Aorta (tissue), 5 donors: ENCODE data around the gene RUSC2. TPM values are rescaled to one million over a fixed set of nuclear protein-coding genes. Genes with fewer than 3 reads are reported as not detected.

Source experiments
- ATAC-seq: fragments of 200-7000 bp; cut with Tn5 transposase; one replicate; pipeline ENCODE4 v1.9.1; 2022; ENCODE audit warnings: moderate library complexity; ENCODE audit not compliant: low FRiP score
- DNase-seq, 2 donors: peaks; one replicate each; pipeline ENCODE4 v3.0.0-alpha.2; 2020
- H3K27ac ChIP-seq, 2 donors: one replicate each; pipeline ENCODE4 v1.5.1; 2013; ENCODE audit warnings: low read length in 2 of 2, mild to moderate bottlenecking in 2 of 2, moderate library complexity in 2 of 2, control low read depth in 1 of 2, inconsistent platforms in 1 of 2, low read depth in 1 of 2
- H3K27me3 ChIP-seq, 2 donors: one replicate each; pipeline ENCODE4 v1.6.1; 2013; ENCODE audit warnings: control low read depth in 1 of 2, low read length in 1 of 2, mild to moderate bottlenecking in 1 of 2, moderate library complexity in 1 of 2; ENCODE audit not compliant: insufficient read depth in 2 of 2, control insufficient read depth in 1 of 2
- H3K36me3 ChIP-seq, 2 donors: one replicate each; pipeline ENCODE4 v1.6.1; 2013; ENCODE audit warnings: control low read depth in 1 of 2, low read length in 1 of 2, mild to moderate bottlenecking in 1 of 2; ENCODE audit not compliant: insufficient read depth in 2 of 2, control insufficient read depth in 1 of 2
- H3K4me1 ChIP-seq, 2 donors: one replicate each; pipeline ENCODE4 v1.6.1; 2013; ENCODE audit warnings: low read length in 2 of 2, control low read depth in 1 of 2, mild to moderate bottlenecking in 1 of 2, moderate library complexity in 1 of 2; ENCODE audit not compliant: insufficient read depth in 2 of 2, control insufficient read depth in 1 of 2
- H3K4me3 ChIP-seq, 2 donors: one replicate each; pipeline ENCODE4 v1.5.1; 2013; ENCODE audit warnings: low read length in 2 of 2, control low read depth in 1 of 2, mild to moderate bottlenecking in 1 of 2
- H3K9me3 ChIP-seq: one replicate; pipeline ENCODE4 v1.6.1; 2013; ENCODE audit warnings: mild to moderate bottlenecking, low read length; ENCODE audit not compliant: control insufficient read depth
- WGBS, 2 donors: extraction: QIAGEN DNeasy Blood & Tissue Kit; methylation state at CpG; one replicate each; pipeline ENCODE4 v1.1.7; 2013; 5-methylcytosine and 5-hydroxymethylcytosine counted together
- intact Hi-C, 2 donors: fragments of 100-400 bp; cut with DNase I; formaldehyde crosslinking; loops; one replicate each; pipeline versions ENCODE4 v1.14.2 to v1.15.0; 2022
- long read RNA-seq, 2 donors: library from polyadenylated mRNA; unstranded; transcript quantifications; one replicate each; pipeline ENCODE4 v2.0.0, GENCODE V29; 2020 to 2021
- polyA plus RNA-seq, 2 donors: library from polyadenylated mRNA; stranded (reverse); fragments of 200-250 nt; gene quantifications; one replicate each; pipeline ENCODE4 v1.2.3, GENCODE V29; 2013
- total RNA-seq, 2 donors: library from RNA; stranded (reverse); fragmentation: NEBNext Ultra II Directional; extraction: Animal tissue kit (Norgen Biotek cat#: 25700); gene quantifications; one replicate each; pipeline ENCODE4 v1.2.1, GENCODE V29; 2021
- donor health status: healthy with polysubstance abuse.
- donor health status: Bipolar disorder and iron deficiency.
- donor health status: DM: no; HTN: no; CAD: no.
- donor health status: DM: no; HTN: no; CAD: no.
- donor health status: DM: yes; HTN: yes; CAD: no.

RUSC2 gene, protein sequence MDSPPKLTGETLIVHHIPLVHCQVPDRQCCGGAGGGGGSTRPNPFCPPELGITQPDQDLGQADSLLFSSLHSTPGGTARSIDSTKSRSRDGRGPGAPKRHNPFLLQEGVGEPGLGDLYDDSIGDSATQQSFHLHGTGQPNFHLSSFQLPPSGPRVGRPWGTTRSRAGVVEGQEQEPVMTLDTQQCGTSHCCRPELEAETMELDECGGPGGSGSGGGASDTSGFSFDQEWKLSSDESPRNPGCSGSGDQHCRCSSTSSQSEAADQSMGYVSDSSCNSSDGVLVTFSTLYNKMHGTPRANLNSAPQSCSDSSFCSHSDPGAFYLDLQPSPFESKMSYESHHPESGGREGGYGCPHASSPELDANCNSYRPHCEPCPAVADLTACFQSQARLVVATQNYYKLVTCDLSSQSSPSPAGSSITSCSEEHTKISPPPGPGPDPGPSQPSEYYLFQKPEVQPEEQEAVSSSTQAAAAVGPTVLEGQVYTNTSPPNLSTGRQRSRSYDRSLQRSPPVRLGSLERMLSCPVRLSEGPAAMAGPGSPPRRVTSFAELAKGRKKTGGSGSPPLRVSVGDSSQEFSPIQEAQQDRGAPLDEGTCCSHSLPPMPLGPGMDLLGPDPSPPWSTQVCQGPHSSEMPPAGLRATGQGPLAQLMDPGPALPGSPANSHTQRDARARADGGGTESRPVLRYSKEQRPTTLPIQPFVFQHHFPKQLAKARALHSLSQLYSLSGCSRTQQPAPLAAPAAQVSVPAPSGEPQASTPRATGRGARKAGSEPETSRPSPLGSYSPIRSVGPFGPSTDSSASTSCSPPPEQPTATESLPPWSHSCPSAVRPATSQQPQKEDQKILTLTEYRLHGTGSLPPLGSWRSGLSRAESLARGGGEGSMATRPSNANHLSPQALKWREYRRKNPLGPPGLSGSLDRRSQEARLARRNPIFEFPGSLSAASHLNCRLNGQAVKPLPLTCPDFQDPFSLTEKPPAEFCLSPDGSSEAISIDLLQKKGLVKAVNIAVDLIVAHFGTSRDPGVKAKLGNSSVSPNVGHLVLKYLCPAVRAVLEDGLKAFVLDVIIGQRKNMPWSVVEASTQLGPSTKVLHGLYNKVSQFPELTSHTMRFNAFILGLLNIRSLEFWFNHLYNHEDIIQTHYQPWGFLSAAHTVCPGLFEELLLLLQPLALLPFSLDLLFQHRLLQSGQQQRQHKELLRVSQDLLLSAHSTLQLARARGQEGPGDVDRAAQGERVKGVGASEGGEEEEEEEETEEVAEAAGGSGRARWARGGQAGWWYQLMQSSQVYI (N-terminal part only)
- total RNA-seq (100 to 1,000 TPM in 1 of 2 donors, 10 to 100 TPM in 1; 65.8 to 112 TPM), polyA plus RNA-seq (10 to 100 TPM; 11.0 to 58.3 TPM)
- long read RNA-seq, donor 1, full-length matches to known transcripts, result 1 of 54 reads
- long read RNA-seq, donor 1, partial matches to known transcripts, result 30 of 54 reads
- long read RNA-seq, donor 1, other reads (novel, unspliced or antisense), result 23 of 54 reads
- long read RNA-seq, donor 2, partial matches to known transcripts, result 14 of 23 reads
- long read RNA-seq, donor 2, other reads (novel, unspliced or antisense), result 9 of 23 reads

DNA sequence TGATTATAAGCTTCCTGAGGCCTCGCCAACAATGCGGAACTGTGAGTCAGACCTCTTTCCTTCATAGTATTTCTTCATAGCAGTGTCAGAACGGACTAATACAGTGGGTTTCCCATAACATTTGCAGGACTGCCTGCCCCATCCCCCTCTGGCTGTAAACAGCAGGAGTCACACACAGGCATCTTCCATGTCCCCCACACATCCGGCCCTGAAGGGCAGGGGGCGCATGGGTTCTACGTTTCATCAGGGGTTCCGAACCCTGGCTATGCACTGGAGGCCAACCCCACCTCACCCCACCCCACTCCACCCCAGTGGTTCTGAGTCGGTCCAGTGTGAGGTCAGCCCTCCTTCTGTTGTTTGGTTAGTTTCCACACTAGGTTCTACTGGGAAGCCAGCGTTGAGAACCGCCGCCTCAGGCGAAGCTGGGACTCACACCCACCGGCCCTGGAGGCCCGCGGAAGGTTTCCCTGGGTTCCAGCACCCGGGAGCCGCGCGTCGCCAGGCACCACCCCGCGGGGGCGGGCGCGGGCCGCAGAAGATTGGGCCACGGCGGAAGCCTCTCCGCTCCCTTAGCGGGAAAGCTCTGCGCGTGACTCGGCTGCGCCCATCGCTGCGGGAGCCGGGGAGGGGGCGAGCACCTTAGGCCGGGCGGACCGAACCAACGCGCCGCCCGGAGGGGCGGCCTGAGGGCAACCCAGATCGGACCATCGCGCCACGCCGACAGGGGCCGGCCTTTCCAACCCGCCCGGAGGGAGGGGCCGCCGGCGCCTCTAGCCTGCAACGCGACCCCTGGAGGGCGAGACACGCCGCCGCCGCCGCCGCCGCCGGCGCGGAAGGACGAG, at the start of gene RUSC2:
TSS of gene RUSC2 (plus strand) at position 799 of the 842 bp plus-strand sequence. CDS start 56,411 bp downstream, outside the sequence.
- WGBS, 2 donors, result 1% methylated on average over 67 to 71 of the region's 71 CpGs
- Histone ChIP-seq H3K27me3 (no peaks in the 10 kb centered on the region), H3K36me3 (no peaks in the 10 kb centered on the region), H3K27ac (peak within 1 kb of the TSS; percentile 65 to 89), H3K9me3 (no peaks in the 10 kb centered on the region), H3K4me3 (peak within 1 kb of the TSS; percentile 83 to 87), H3K4me1 (no peaks in the 10 kb centered on the region)
- intact Hi-C loops, result loop anchor here (2.0 to 5.0 kb wide), 3 partner anchors 48 to 113 kb away; no protein-coding TSS in a partner anchor
- peak; percentile 92 for ATAC-seq
- peak; percentile 93 to 96 for DNase-seq

DNA sequence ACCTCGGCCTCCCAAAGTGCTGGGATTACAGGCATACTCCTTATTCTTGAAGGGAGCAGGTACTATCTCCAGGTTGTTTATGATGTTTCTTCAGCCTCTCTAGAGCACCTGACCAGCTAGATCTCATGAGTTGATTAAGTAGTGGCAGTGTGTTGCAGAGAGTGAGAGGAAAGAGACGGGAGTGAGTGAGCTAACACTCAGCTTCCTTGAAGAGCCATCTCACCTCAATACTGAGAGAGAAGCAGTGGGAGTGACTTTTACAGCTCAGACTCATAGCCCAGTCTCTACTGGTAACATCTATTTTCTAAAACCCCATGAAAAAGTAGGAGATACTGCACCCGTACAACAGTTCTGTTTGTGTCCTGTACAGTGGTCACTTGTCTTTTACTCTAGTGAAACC, 43.9 kb upstream of the RUSC2 start:
- H3K4me3 ChIP-seq, result no peak overlapping the region
- no peaks in the 10 kb centered on the region for H3K4me1 ChIP-seq
- no peak overlapping the region for H3K27ac ChIP-seq
- no peaks in the 10 kb centered on the region for H3K27me3 ChIP-seq
- WGBS, 2 donors, result 92 to 96% methylated on average over 3 of the region's 3 CpGs
- intact Hi-C loops, result no loop called here
- no peak for DNase-seq
- H3K36me3 ChIP-seq, result no peaks in the 10 kb centered on the region
- ATAC-seq, result no peak
- H3K9me3 ChIP-seq, result no peaks in the 10 kb centered on the region

GRCh38 chr9:35448496-35448895, 41.4 kb upstream of the RUSC2 start:
- ATAC-seq, result no peak
- Histone ChIP-seq H3K4me1 (no peaks in the 10 kb centered on the region), H3K27ac (no peak overlapping the region), H3K9me3 (no peaks in the 10 kb centered on the region), H3K4me3 (no peak overlapping the region), H3K36me3 (no peaks in the 10 kb centered on the region), H3K27me3 (no peaks in the 10 kb centered on the region)
- intact Hi-C loops, result no loop called here
- DNase-seq, result no peak
- WGBS, 2 donors, result 29 to 44% methylated on average over 1 of the region's 1 CpG

- Histone ChIP-seq H3K4me1 (no peaks in the 10 kb centered on the region), H3K4me3 (no peak overlapping the region), H3K27me3 (no peaks in the 10 kb centered on the region), H3K9me3 (no peaks in the 10 kb centered on the region), H3K27ac (no peak overlapping the region), H3K36me3 (no peaks in the 10 kb centered on the region)
- intact Hi-C loops, result no loop called here
- 85 to 86% methylated on average over 2 of the region's 2 CpGs for WGBS, 2 donors
- DNase-seq, result no peak
- ATAC-seq, result no peak
Measured at GRCh38 chr9:35452481-35452880, 37.4 kb upstream of the RUSC2 start.

- WGBS, 2 donors, result 91 to 93% methylated on average over 2 of the region's 2 CpGs
- no peak for DNase-seq
- Histone ChIP-seq H3K27ac (no peak overlapping the region), H3K9me3 (no peaks in the 10 kb centered on the region), H3K27me3 (no peaks in the 10 kb centered on the region), H3K36me3 (no peaks in the 10 kb centered on the region), H3K4me1 (no peaks in the 10 kb centered on the region), H3K4me3 (no peak overlapping the region)
- no peak for ATAC-seq
- intact Hi-C loops, result no loop called here
Measured at GRCh38 chr9:35453786-35454185, 36.1 kb upstream of the RUSC2 start.

GRCh38 chr9:35464141-35465025, 25.5 kb upstream of the RUSC2 start:
- Histone ChIP-seq H3K9me3 (no peaks in the 10 kb centered on the region), H3K4me1 (no peaks in the 10 kb centered on the region), H3K27me3 (no peaks in the 10 kb centered on the region), H3K36me3 (no peaks in the 10 kb centered on the region), H3K4me3 (no peak overlapping the region), H3K27ac (no peak overlapping the region)
- DNase-seq (no peak), ATAC-seq (peak; percentile 22)
- 20 to 35% methylated on average over 2 of the region's 2 CpGs for WGBS, 2 donors
- intact Hi-C loops, result no loop called here

DNA sequence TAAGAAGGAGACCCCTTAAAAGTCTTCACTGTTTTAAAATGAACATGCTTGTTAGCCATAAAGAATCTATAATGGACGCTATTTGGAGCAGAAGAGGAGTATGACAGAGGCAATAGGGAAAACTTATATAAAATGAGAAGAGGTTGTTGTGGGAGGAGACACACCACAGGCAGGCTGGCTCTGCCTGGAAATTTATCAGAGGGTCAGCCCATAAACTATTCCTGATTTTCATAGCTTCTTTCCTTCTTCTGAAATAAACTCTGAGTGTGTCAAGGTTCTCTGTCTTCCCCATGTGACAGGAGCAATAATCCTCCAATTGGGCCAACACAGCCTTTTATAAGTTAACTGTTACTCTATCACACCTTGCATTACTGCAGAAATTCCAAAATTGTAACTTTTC, 19.6 kb upstream of the RUSC2 start:
- DNase-seq, result no peak
- H3K36me3 ChIP-seq, result no peaks in the 10 kb centered on the region
- H3K27ac ChIP-seq, result peak overlapping the region in 1 of 2 donors; percentile 54
- ATAC-seq, result no peak
- no peak overlapping the region for H3K4me3 ChIP-seq
- peaks cover 0 to 8% of the 10 kb centered on the region in 2 donors for H3K4me1 ChIP-seq
- intact Hi-C loops, result loop anchor here (5.0 to 10.0 kb wide), 3 partner anchors 86 to 213 kb away; no protein-coding TSS in a partner anchor
- H3K9me3 ChIP-seq, result no peaks in the 10 kb centered on the region
- H3K27me3 ChIP-seq, result no peaks in the 10 kb centered on the region
- WGBS, 2 donors, result 94 to 95% methylated on average over 1 of the region's 1 CpG
